Mucosa of rectum (tissue), 2 donors: ENCODE results near the gene FRK.

Experiments used
- H3K27ac ChIP-seq, 2 donors: one replicate each; pipeline ENCODE4 v1.7.0; 2013; ENCODE audit warnings: inconsistent platforms in 2 of 2, low read depth in 2 of 2, low read length in 2 of 2
- H3K27me3 ChIP-seq, 2 donors: one replicate each; pipeline ENCODE4 v1.7.0; 2013; ENCODE audit warnings: low read length in 2 of 2; ENCODE audit not compliant: control insufficient read depth in 2 of 2, insufficient read depth in 2 of 2
- H3K36me3 ChIP-seq, 2 donors: one replicate each; pipeline ENCODE4 v1.7.0; 2013; ENCODE audit warnings: low read length in 2 of 2; ENCODE audit not compliant: control insufficient read depth in 2 of 2, insufficient read depth in 2 of 2
- H3K4me1 ChIP-seq, 2 donors: one replicate each; pipeline ENCODE4 v1.7.0; 2013; ENCODE audit warnings: low read length in 2 of 2, mild to moderate bottlenecking in 1 of 2; ENCODE audit not compliant: control insufficient read depth in 2 of 2, insufficient read depth in 2 of 2
- H3K4me3 ChIP-seq, 2 donors: one replicate each; pipeline ENCODE4 v1.7.0; 2013; ENCODE audit warnings: low read length in 2 of 2
- H3K9ac ChIP-seq, 2 donors: one replicate each; pipeline ENCODE4 v1.7.0; 2013; ENCODE audit warnings: low read length in 2 of 2, low read depth in 1 of 2, mild to moderate bottlenecking in 1 of 2
- H3K9me3 ChIP-seq, 2 donors: one replicate each; pipeline ENCODE4 v1.7.0; 2013; ENCODE audit warnings: low read length in 2 of 2; ENCODE audit not compliant: control insufficient read depth in 2 of 2
- donor health status: healthy.
- donor health status: Normal muscosa, but diverticular disease.

The FRK gene

DNA sequence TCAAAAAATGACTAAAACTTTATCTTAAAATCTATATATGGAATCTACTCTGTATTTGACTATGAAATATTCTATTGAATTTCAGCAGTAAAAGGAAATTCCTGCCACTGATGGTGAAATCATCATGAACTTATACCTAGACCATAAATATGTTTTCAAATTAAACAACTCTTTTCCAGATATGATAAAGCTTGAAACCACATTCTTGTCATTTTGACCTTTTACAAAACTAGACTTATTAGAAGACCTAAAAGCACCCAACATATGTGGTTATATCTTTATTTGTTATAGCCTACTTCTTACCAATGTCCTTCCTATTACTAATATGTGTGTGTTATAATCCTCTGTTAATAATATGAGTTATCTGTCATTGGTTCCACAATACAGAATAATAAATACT, 35.3 kb downstream of the FRK start:
- no peaks in the 10 kb centered on the region for H3K9me3 ChIP-seq
- no peak overlapping the region for H3K9ac ChIP-seq
- no peak overlapping the region for H3K4me3 ChIP-seq
- H3K4me1 ChIP-seq = peaks cover 0 to 2% of the 10 kb centered on the region in 2 donors
- no peaks in the 10 kb centered on the region for H3K27me3 ChIP-seq
- no peak overlapping the region for H3K27ac ChIP-seq
- H3K36me3 ChIP-seq = no peaks in the 10 kb centered on the region

DNA sequence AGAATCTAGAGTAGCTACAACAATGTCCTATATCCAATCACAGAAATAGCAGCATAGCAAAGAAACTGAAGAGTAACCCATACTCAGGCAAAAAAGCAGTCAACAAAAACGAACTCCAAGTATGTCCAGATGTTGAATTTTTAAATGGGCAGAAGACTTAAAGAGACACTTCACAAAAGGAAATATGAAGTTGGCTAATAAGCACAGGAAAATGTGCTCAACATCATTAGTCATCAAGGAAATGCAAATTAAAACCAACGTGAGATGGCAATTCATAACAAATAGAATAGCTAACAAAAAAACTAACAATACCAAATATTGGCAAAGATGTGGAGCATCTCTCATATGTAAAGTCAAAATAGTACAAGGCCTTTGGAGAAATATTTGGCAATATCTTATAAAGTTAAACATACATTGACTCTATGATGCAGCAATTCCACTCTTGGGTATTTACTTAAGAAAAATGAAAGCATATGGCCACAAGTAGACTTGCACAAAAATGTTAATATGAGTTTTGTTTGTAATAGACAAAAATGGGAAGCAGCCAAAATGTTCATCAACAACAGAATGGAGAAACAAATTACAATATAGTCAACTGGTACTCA, 37.7 kb downstream of the FRK start:
- Histone ChIP-seq H3K27ac (no peak overlapping the region), H3K9me3 (no peaks in the 10 kb centered on the region)

GRCh38 chr6:116020738-116021137, 40.0 kb downstream of the FRK start:
- H3K27me3 ChIP-seq = no peaks in the 10 kb centered on the region
- no peaks in the 10 kb centered on the region for H3K36me3 ChIP-seq
- peaks cover 13 to 16% of the 10 kb centered on the region in 2 donors for H3K4me1 ChIP-seq
- H3K27ac ChIP-seq = no peak overlapping the region
- H3K4me3 ChIP-seq = no peak overlapping the region
- H3K9me3 ChIP-seq = no peaks in the 10 kb centered on the region
- H3K9ac ChIP-seq = no peak overlapping the region

More for the DNA sequence above, 37.7 kb downstream of the FRK start:
- Histone ChIP-seq H3K4me3 (no peak overlapping the region), H3K36me3 (no peaks in the 10 kb centered on the region), H3K4me1 (peaks cover 0 to 2% of the 10 kb centered on the region in 2 donors), H3K27me3 (no peaks in the 10 kb centered on the region), H3K9ac (no peak overlapping the region)

- H3K4me1 ChIP-seq = peaks cover 16 to 19% of the 10 kb centered on the region in 2 donors
- no peaks in the 10 kb centered on the region for H3K27me3 ChIP-seq
- no peaks in the 10 kb centered on the region for H3K9me3 ChIP-seq
- H3K27ac ChIP-seq = no peak overlapping the region
- no peaks in the 10 kb centered on the region for H3K36me3 ChIP-seq
- H3K9ac ChIP-seq = no peak overlapping the region
- no peak overlapping the region for H3K4me3 ChIP-seq
Observed at GRCh38 chr6:116019428-116019827, 41.3 kb downstream of the FRK start.

DNA sequence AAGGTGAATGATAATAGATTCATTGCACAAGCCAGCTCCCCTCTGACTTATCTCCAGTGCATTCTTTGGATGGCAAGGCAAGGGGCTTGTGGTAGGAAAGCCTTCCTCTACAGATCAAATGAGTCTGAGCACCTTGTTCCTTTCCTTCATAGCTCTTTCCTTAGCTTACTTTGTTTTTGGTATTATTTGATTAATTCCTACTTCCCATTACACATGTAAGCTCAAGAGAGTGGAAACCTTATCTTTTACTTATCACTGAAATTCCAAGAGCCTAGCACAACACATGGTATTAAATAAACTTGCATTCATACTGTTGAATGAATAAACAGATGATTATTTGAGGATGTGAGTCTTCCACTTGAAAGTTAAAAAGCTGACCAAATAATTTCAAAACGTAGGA, 41.7 kb downstream of the FRK start:
- Histone ChIP-seq H3K4me3 (no peak overlapping the region), H3K4me1 (peaks cover 16 to 19% of the 10 kb centered on the region in 2 donors), H3K36me3 (no peaks in the 10 kb centered on the region), H3K9ac (no peak overlapping the region), H3K27ac (no peak overlapping the region), H3K9me3 (no peaks in the 10 kb centered on the region), H3K27me3 (no peaks in the 10 kb centered on the region)

- Histone ChIP-seq H3K9ac (no peak overlapping the region), H3K27me3 (no peaks in the 10 kb centered on the region), H3K27ac (no peak overlapping the region)
Observed at GRCh38 chr6:116017546-116018295, 43.0 kb downstream of the FRK start.

GRCh38 chr6:116016846-116017545, 43.7 kb downstream of the FRK start:
- Histone ChIP-seq H3K9me3 (no peaks in the 10 kb centered on the region), H3K27ac (no peak overlapping the region), H3K27me3 (no peaks in the 10 kb centered on the region), H3K36me3 (no peaks in the 10 kb centered on the region), H3K4me3 (no peak overlapping the region), H3K4me1 (peaks cover 18 to 29% of the 10 kb centered on the region in 2 donors), H3K9ac (no peak overlapping the region)

More at GRCh38 chr6:116017546-116018295, 43.0 kb downstream of the FRK start:
- Histone ChIP-seq H3K36me3 (no peaks in the 10 kb centered on the region), H3K4me1 (peaks cover 16 to 23% of the 10 kb centered on the region in 2 donors), H3K9me3 (no peaks in the 10 kb centered on the region), H3K4me3 (no peak overlapping the region)

GRCh38 chr6:116015983-116016382, 44.7 kb downstream of the FRK start:
- no peak overlapping the region for H3K27ac ChIP-seq
- H3K4me3 ChIP-seq = no peak overlapping the region
- H3K27me3 ChIP-seq = no peaks in the 10 kb centered on the region
- no peaks in the 10 kb centered on the region for H3K9me3 ChIP-seq
- no peak overlapping the region for H3K9ac ChIP-seq
- H3K4me1 ChIP-seq = peaks cover 19 to 39% of the 10 kb centered on the region in 2 donors
- H3K36me3 ChIP-seq = no peaks in the 10 kb centered on the region

DNA sequence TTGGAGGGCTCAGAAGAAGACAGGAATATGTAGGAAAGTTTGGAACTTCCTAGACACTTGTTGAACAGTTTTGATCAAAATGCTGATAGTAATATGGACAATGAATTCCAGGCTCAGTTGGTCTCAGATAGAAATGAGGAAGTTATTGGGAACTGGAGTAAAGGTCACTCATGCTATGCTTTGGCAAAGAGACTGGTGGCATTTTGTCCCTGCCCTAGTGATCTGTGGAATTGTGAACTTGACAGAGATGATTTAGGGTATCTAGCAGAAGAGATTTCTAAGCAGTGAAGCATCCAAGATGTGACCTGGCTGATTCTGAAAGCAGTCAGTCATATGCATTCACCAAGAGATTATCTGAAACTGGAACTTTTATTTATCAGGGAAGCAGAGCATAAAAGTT, 45.1 kb downstream of the FRK start:
- Histone ChIP-seq H3K27ac (no peak overlapping the region), H3K4me1 (peaks cover 19 to 40% of the 10 kb centered on the region in 2 donors), H3K27me3 (no peaks in the 10 kb centered on the region), H3K36me3 (no peaks in the 10 kb centered on the region), H3K9me3 (no peaks in the 10 kb centered on the region), H3K9ac (no peak overlapping the region), H3K4me3 (no peak overlapping the region)

DNA sequence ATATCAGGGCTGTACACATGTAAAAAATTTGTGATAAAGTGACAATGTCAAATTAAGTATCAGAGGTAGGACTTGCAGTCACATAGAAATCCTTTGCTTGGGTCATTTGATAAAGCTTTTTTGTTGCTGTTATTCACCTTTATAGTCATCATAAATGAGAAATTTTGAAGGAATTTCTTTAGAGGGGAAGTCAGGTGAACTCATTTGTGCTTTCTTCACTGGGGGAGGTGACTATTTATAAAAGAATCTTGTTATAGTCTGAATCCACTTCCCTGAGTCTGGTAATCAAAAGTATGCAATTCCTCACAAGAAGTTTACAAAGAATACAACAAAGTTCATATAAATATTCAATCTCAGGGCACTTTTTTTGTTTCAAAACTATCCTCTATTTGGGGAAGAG, 47.7 kb downstream of the FRK start:
- H3K36me3 ChIP-seq = no peaks in the 10 kb centered on the region
- no peak overlapping the region for H3K9ac ChIP-seq
- H3K27me3 ChIP-seq = no peaks in the 10 kb centered on the region
- no peaks in the 10 kb centered on the region for H3K9me3 ChIP-seq
- H3K4me3 ChIP-seq = no peak overlapping the region
- peaks cover 19 to 42% of the 10 kb centered on the region in 2 donors for H3K4me1 ChIP-seq
- H3K27ac ChIP-seq = peak overlapping the region in 1 of 2 donors; percentile 23
